ENCODE measurements around the gene GNB1.

- TF ChIP-seq CTCF (IDR thresholded peaks at IDR 0.05; ENCODE audit: low read length), result no peak
- TF ChIP-seq EZH2 (IDR thresholded peaks at IDR 0.05; ENCODE audit: borderline replicate concordance, low read length), result no peak
Measured at GRCh38 chr1:1754051-1754815, 136.7 kb downstream of the GNB1 start.
